Stomach (tissue), 4 donors: ENCODE data around the gene GALNT2.

ENCODE experiments used
- CTCF ChIP-seq, 7 experiments: fragments of 450-650 bp in 4 of 7; fragments of 200-600 bp in 3 of 7; sonication (generic) in 3 of 7; IDR thresholded peaks; one replicate each; pipeline ENCODE4 v1.5.1; 2016 to 2019; ENCODE audit warnings: antibody characterized with exemption in 7 of 7, control low read depth in 2 of 7, mild to moderate bottlenecking in 1 of 7
- EP300 ChIP-seq: sonication (generic); formaldehyde crosslinking; IDR thresholded peaks from one replicate; pipeline ENCODE4 v1.6.1; 2017; ENCODE audit warnings: antibody characterized with exemption

- no peak for TF ChIP-seq EP300
- TF ChIP-seq CTCF (IDR thresholded peaks at IDR 0.05), result no peak
These were observed 20.7 kb downstream of the GALNT2 start for GRCh38 chr1:230087717-230088105.
